GM18951 (cell line): ENCODE results near the gene SALL3.
"Not testable (repeated sequence)": the region's sequence is repeated elsewhere in the genome, so short reads cannot be mapped to it uniquely, and the experiment has no call there.

Source experiments
- POLR2A ChIP-seq: IDR thresholded peaks from 4 replicates; pipeline ENCODE4 v1.6.1; 2011; ENCODE audit warnings: mild to moderate bottlenecking; ENCODE audit not compliant: insufficient read length, insufficient read depth; ENCODE audit errors: extremely low read depth
- in situ Hi-C: fragments of 300-500 bp; cut with MboI; formaldehyde crosslinking; loops from one replicate; pipeline ENCODE4 v1.12.0; 2022; ENCODE audit warnings: low sequenced_read_pairs, mixed read lengths, inconsistent platforms; ENCODE audit not compliant: unreplicated experiment

The SALL3 gene

DNA sequence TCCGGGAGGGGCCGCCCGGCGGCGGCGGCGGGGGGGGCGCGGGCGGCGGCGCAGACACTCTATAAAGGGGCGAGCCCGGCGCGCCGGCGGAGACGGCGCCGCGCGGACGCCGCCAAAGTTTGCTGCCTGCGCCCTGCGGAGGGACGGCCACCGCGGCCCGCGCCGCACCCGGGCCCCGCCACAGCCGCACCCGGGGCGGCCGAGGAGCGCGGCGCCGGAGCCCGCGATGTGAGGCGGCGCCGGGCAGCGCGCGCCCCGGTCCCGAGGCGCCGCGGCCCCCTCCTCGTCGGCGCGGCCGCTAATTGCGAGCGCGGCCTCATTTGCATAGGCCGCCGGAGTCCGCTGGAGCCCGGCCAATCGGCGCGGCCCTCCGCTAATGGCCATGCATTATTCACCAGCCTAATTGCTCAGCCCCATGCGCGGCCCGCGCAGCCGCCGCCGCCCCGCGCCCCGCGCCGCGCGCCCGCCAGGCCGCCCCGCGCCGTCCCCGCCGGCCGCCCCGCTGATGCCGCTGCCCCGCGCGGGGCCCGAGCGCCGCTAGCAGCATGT, at the start of gene SALL3:
Gene SALL3, plus strand, starts transcription at position 89 of the 549 bp plus-strand sequence. Its CDS starts 457 bp downstream, at position 546.
- no peak for TF ChIP-seq POLR2A
- in situ Hi-C loops, result no loop called here

DNA sequence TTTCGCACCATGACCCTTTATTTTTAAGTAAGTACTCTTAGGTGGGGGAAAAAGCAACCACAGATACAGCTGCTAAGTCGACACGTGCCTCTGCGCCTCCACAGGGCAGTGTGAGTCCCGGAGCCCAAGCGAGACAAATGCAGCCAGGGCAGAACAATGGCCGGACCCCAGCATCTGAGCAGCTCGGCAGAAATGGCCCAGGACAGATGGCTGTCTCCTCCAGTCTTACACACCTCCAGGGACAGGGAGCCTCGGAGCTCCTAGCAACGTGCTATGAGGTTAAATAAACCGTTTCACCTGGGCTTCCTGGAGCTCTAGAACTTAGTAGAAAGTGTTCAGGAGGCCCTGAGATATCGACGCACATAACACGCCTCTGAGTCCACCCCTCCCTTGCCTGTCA, 47.3 kb upstream of the SALL3 start:
- in situ Hi-C loops, result no loop called here
- no peak for TF ChIP-seq POLR2A

DNA sequence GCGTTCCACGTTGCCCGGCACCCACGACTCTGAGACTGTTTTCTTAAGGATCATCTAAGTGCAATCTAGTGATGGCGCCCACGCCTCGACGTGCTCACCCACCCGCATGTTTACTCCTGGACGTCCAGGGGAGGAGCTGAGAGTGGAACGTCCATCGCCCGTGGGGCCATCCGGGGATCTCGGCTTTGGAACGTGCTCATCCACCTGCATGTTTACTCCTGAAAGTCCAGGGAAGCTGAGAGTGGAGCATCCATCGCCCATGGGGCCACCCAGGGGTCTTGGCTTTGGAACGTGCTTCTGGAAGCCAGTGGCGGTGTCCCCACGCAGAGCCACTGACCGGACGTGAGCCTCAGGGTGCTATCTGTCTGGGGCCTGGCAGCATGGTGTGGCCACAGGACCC, 45.6 kb upstream of the SALL3 start:
- in situ Hi-C loops, result no loop called here
- no peak for TF ChIP-seq POLR2A

DNA sequence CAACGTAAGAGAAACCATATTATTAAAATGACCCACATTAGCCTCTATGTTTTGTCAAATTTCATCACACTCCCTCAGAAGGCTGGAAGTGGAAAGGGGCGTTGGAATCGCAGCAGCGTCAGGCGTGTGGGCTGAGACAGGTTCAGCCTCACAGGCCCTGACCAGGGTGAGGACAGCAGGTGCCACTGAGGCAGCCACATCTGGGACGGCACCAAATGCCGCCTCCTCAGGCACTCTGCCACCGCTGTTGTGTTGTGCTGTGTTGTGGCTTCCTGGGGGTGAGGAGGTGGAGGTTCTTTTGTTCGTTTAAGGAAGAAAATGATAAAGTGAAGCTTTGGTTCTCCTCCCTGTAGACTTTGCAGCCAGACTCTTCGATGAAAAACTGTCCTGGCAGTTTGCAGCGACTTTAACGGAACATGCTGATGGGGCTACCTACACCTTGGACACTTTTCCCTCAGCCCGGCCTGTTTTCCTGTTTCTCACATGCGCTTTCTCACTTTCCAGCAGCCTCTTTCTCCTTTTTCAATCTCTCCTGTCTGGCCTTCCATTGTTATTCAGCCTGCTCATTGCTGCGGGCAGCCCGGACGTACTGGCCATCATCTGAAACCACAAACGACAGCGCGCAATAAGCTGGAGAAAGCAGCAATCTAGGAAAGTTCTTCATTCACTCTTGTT, 44.9 kb upstream of the SALL3 start:
- in situ Hi-C loops, result no loop called here
- no peak for TF ChIP-seq POLR2A

DNA sequence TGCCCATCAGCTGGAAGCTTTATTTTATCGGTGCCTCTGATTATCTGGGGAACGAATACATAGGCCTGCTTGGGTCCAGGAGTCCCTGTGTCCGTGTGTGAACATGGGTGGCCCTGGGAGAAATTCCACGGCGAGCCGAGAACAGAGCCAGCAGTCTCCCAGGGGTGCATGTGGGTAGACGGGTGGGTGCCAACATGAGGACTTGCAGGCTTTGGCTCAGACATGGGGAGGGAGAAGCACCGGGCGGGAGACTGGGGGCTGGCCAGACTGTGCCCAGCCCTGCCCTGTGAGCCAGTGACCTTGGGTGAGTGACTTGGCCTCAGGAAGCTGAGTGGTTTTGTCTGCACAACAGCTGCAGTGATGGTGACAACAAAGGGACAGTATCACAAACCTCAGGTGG, 44.2 kb upstream of the SALL3 start:
- in situ Hi-C loops, result no loop called here

DNA sequence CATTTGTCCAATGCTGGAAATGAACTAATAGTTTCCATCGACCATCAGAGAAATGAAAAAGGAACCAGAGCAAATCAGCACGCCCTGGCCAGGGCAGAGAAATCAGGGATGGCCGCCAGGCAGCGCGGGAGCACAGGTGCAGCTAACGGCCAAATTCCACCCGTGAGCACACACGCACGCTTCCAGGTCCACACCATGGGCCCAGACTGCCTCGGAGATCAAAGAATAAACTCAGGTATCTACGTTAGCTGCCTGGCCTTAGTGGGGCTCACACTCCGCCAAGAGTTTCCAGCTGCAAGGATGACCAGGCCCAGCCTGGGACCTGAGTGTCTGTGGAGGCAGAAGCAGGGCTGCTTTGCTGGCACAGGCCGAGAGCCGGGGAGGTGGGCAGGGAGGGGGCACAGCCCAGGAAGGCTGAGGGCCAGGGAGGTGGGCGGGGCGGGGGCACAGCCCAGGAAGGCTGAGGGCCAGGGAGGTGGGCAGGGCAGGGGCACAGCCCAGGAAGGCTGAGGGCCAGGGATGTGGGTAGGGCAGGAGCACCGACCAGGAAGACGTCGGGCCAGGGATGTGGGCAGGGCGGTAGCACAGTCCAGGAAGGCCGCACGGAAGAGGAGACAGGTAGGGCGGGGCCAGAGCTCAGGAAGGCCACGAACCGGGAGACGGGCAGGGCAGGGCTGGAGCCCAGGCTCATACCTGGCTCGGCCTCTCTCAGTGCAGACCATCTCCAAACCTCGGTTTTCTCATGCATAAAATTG, 43.2 kb upstream of the SALL3 start:
- in situ Hi-C loops, result no loop called here
- no peak for TF ChIP-seq POLR2A

More for the DNA sequence above, 44.2 kb upstream of the SALL3 start:
- TF ChIP-seq POLR2A, result no peak

DNA sequence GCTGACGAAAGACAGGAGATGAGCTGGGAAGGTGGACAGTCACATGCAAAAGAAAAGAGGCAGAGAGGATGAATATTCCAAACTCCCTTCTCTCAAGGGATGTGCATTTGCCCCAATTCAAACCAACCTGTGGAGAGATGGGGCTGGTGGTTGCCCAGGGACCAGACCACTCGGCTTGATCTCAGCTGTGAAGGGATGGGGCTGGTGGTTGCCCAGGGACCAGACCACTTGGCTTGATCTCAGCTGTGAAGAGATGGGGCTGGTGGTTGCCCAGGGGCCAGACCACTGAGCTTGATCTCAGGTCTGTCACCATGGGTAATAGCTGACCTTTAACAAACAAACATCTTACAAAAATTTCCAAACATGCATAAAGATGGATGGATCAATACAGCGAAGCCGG, 42.5 kb upstream of the SALL3 start:
- TF ChIP-seq POLR2A, result no peak
- in situ Hi-C loops, result no loop called here

DNA sequence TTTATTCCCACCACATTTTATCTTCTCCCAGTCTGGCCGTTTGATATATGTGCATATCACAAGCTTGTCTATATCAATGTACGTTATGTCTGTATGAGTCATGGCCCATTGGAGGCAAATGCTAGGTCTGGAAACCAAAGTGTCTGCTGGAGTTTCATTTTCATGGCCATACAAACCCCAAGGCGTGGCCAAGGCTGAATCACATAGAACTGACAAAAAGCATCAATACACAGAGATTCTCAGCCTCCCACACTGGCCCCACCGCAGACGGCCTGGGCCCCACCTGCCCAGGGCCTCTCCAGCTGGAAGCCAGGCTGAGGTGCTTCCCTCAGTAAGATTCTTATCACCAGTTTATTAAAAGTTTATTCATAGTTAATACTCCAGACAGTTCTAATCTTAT, 40.5 kb upstream of the SALL3 start:
- TF ChIP-seq POLR2A, result no peak
- in situ Hi-C loops, result no loop called here

DNA sequence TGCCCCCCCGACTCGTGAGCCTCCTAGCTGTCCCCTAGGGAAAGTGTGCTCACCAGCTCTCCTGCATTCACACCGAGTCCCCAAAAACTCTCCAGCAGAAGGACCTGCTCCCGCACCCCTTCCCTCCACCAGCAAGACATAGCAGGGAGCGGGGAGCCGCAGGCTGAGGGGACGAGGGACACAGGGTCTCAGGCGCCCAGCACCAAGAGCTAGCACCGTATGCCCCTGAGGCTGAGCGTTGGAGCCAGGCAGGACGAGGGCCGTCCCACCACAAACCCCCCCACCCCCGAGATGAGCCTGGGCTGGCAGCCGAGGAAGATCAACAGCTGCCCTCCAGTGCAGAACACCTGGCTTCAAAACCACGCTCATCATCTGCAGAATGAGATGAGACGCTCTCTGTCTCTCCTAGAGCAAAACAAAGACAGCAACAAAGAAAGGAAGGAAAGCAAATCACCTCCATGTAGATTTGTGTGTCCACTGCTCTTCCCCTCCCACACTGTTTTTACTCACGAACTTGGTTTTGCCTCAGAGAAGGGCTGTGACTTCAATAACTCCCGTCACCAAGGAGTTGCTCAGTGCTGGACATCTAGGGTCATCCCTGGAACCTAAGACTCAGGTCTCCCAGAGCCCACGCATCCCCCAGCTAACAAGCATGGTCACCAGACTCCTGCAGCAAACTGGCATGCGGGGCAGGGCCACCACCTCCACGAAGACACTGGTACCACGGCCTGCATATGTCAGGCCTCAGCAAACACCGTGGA, 39.7 kb upstream of the SALL3 start:
- in situ Hi-C loops, result no loop called here
- TF ChIP-seq POLR2A, result no peak

DNA sequence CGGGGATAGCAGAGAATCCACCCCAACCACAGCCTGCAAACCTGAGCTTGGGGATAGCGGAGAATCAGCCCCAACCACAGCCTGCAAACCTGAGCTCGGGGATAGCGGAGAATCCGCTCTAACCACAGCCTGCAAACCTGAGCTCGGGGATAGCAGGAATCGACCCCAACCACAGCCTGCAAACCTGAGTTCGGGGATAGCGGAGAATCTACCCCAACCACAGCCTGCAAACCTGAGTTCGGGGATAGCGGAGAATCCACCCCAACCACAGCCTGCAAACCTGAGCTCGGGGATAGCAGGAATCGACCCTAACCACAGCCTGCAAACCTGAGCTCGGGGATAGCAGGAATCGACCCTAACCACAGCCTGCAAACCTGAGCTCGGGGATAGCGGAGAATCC, 37.4 kb upstream of the SALL3 start:
- in situ Hi-C loops, result not testable (repeated sequence)

DNA sequence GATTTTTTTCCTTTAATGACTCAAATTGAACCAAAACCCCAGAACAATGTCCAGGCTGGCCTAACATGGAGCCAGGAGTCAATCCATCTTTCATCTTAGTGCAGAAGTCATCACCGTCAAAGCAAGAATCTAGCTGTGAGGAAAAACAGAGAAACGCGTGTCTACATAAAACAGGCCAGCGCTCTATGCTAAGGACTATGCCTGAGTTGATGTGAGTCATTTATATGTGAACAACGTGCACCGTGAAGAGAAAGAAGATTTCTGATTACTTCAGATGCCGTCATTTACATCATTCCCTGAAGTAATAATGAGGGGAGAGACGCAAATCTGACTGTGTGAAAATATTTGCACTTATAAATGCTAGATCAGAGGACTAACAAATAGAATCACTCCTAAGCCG, 34.0 kb upstream of the SALL3 start:
- in situ Hi-C loops, result no loop called here
- TF ChIP-seq POLR2A, result no peak

DNA sequence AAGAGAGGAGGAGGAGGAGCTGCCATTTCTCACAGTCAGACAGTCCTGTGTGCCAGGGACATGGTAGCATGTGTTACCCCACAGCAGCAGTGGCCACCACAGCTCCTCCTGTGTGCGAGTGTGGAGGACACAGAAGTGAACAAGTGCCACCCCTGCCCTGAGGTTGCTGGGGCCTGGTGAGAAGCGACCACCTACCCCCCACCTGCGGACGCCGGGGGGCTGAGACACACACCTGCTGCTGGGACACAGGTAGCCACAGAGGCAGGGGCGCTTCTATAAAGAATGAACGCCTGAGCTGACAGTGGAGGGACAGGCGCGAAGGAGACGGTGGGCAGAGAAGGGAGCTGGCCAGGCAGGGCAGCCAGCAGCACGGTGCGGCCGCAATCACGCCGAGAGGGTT, 32.3 kb upstream of the SALL3 start:
- in situ Hi-C loops, result no loop called here
- TF ChIP-seq POLR2A, result no peak

DNA sequence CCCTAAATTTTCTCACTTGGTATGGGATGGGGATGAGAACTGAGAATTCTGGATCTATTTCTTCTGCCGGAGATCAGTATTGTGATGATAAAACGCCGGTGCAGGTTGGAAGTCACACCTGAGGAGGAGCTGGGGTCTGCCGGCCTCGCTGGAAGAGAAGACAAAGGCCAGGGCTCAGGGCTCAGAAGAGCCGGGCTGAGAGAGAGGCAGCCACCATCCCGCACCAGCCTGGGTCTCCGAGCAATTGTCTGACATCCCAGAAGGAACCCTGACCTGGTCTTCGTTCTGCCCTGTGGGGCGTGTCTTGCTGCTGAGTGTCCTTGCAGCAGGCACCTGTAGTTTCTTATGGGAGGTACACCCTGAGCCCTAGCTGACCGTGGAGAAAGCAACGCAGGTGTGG, 31.4 kb upstream of the SALL3 start:
- in situ Hi-C loops, result no loop called here
- no peak for TF ChIP-seq POLR2A

DNA sequence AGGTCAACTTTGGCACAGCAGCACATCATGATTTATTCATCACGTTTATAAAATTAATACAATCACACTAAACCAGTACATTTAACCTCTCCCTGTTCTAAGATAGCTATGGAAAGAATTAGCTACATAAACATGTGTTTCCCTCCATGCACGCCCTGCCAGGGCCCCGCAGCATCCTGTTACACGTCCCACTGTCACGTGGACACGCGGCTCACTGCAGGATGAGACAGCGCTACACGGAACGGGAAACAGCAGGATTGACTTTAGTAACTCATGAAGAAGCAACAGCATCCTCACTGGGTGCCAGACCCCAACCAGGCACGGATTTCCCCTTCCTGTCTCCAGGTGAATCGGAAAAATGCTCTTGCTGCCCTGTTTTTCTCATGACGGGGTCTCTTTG, 30.9 kb upstream of the SALL3 start:
- in situ Hi-C loops, result no loop called here
- TF ChIP-seq POLR2A, result no peak

DNA sequence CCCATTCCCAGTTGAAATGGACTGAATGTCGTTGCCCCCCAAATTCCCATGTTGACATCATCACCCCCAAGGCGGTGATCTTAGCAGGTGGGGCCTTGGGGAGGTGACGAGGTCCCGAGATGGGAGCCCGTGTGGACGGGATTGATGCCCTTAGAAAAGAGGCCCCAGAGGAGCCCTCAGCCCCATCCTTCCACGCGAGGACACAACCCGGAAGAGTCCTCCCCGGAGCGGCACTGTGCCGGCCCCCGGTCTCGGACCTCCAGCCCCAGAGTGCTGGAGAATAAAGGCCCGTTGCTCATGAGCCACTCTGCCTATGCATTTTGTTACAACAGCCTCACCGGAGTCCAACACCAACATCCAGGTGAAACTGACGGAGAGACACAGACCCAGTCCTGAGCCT, 30.4 kb upstream of the SALL3 start:
- no peak for TF ChIP-seq POLR2A
- in situ Hi-C loops, result no loop called here
